Thyroid gland (tissue), 4 donors: Measurements from ENCODE around the gene TTC17. TPM values are rescaled to one million over a fixed set of nuclear protein-coding genes. Genes with fewer than 3 reads are reported as not detected.
A peak's percentile ranks its signal among the peaks of the same experiment; 100 is the strongest.
"Not testable (repeated sequence)": the region's sequence is repeated elsewhere in the genome, so short reads cannot be mapped to it uniquely, and the experiment has no call there.

Experiments
- DNase-seq, 2 donors: peaks; one replicate each; pipeline ENCODE4 v3.0.0-alpha.2; 2019
- H3K27ac ChIP-seq, 3 donors: fragments of 200-600 bp; sonication (generic); 1 replicate in 2 of 3; 2 replicates in 1 of 3; pipeline ENCODE4 v1.5.1; 2016 to 2019; ENCODE audit warnings: mild to moderate bottlenecking in 1 of 3, moderate library complexity in 1 of 3
- H3K27me3 ChIP-seq: fragments of 200-600 bp; sonication (generic); one replicate; pipeline ENCODE4 v1.5.1; 2019
- H3K36me3 ChIP-seq, 2 donors: fragments of 200-600 bp; sonication (generic); one replicate each; pipeline ENCODE4 v1.5.1; 2016 to 2019
- H3K4me1 ChIP-seq, 2 donors: fragments of 200-600 bp; sonication (generic); one replicate each; pipeline ENCODE4 v1.5.1; 2017 to 2019
- H3K4me3 ChIP-seq, 3 donors: fragments of 200-600 bp; sonication (generic); replicated peaks in 1 of 3; 1 replicate in 2 of 3; 2 replicates in 1 of 3; pipeline ENCODE4 v1.5.1; 2016; ENCODE audit warnings: mild to moderate bottlenecking in 1 of 3
- H3K9me3 ChIP-seq: fragments of 200-600 bp; sonication (generic); one replicate; pipeline ENCODE4 v1.5.1; 2017
- CTCF ChIP-seq, 6 experiments: fragments of 200-600 bp in 3 of 6; fragments of 450-650 bp in 3 of 6; sonication (generic) in 3 of 6; IDR thresholded peaks; one replicate each; pipeline ENCODE4 v1.5.1; 2016 to 2019; ENCODE audit warnings: antibody characterized with exemption in 6 of 6, mild to moderate bottlenecking in 2 of 6, inconsistent platforms in 1 of 6, moderate library complexity in 1 of 6
- POLR2A ChIP-seq, 2 donors: fragments of 450-650 bp; IDR thresholded peaks; one replicate each; pipeline ENCODE4 v1.6.1; 2017; ENCODE audit warnings: antibody characterized with exemption in 2 of 2, mild to moderate bottlenecking in 2 of 2, moderate library complexity in 1 of 2
- WGBS, 2 donors: methylation state at CpG; one replicate each; pipeline ENCODE4 v1.1.5; 2017; 5-methylcytosine and 5-hydroxymethylcytosine counted together
- intact Hi-C: fragments of 100-400 bp; cut with DNase I; formaldehyde crosslinking; loops from one replicate; pipeline ENCODE4 v1.15.1; 2023
- total RNA-seq, 4 donors: library from RNA; depleted of rRNA; stranded (reverse); fragments of >200 nt; gene quantifications; one replicate each; pipeline ENCODE4 v1.2.3, GENCODE V29; 2016

Gene TTC17
- total RNA-seq, 4 donors from 2014 or later = 143 to 258 (median 192) TPM

- Histone ChIP-seq H3K27ac (peak overlapping the region; percentile 38 to 69 (median 58)), H3K36me3 (peaks cover 17 to 28% of the 10 kb centered on the region in 2 donors), H3K4me3 (no peak overlapping the region), H3K4me1 (peaks cover 4 to 19% of the 10 kb centered on the region in 2 donors), H3K27me3 (no peaks in the 10 kb centered on the region), H3K9me3 (no peaks in the 10 kb centered on the region)
- peak; percentile 21 to 31 for DNase-seq
- 47 to 53% methylated on average over 3 of the region's 3 CpGs for WGBS, 2 donors
- intact Hi-C loops = no loop called here
- TF ChIP-seq CTCF (IDR thresholded peaks at IDR 0.05) = no peak
Observed at GRCh38 chr11:43396617-43397016, 37.9 kb downstream of the TTC17 start.

GRCh38 chr11:43397251-43397650 lies 38.5 kb downstream of the TTC17 start:
- Histone ChIP-seq H3K27me3 (no peaks in the 10 kb centered on the region), H3K4me3 (no peak overlapping the region), H3K27ac (peak overlapping the region in 2 of 3 donors; percentile 58 to 69), H3K36me3 (peaks cover 22 to 29% of the 10 kb centered on the region in 2 donors), H3K4me1 (peaks cover 4 to 19% of the 10 kb centered on the region in 2 donors), H3K9me3 (no peaks in the 10 kb centered on the region)
- WGBS, 2 donors = 69 to 80% methylated on average over 3 of the region's 3 CpGs
- TF ChIP-seq CTCF (IDR thresholded peaks at IDR 0.05) (no peak), POLR2A (IDR thresholded peaks at IDR 0.05) (no peak)
- intact Hi-C loops = no loop called here
- no peak for DNase-seq

GRCh38 chr11:43399983-43400630 lies 41.4 kb downstream of the TTC17 start:
- no peak for DNase-seq
- Histone ChIP-seq H3K36me3 (peaks cover 16 to 39% of the 10 kb centered on the region in 2 donors), H3K27me3 (no peaks in the 10 kb centered on the region), H3K27ac (no peak overlapping the region), H3K4me3 (no peak overlapping the region), H3K9me3 (no peaks in the 10 kb centered on the region), H3K4me1 (peaks cover 4 to 19% of the 10 kb centered on the region in 2 donors)
- WGBS, 2 donors = 97 to 98% methylated on average over 2 of the region's 2 CpGs
- no peak for TF ChIP-seq POLR2A (IDR thresholded peaks at IDR 0.05)
- TF ChIP-seq CTCF (IDR thresholded peaks at IDR 0.05) = no peak
- intact Hi-C loops = no loop called here

GRCh38 chr11:43401252-43401651 lies 42.5 kb downstream of the TTC17 start:
- H3K36me3 ChIP-seq = peaks cover 20 to 48% of the 10 kb centered on the region in 2 donors

GRCh38 chr11:43401811-43402210 lies 43.1 kb downstream of the TTC17 start:
- H3K27me3 ChIP-seq, intact Hi-C loops, H3K4me1 ChIP-seq, H3K9me3 ChIP-seq, H3K27ac ChIP-seq, DNase-seq, H3K4me3 ChIP-seq: not testable (repeated sequence)
- 96 to 97% methylated on average over 4 of the region's 4 CpGs for WGBS, 2 donors
- H3K36me3 ChIP-seq = peaks cover 22 to 51% of the 10 kb centered on the region in 2 donors

More at GRCh38 chr11:43401252-43401651, 42.5 kb downstream of the TTC17 start:
- no peak overlapping the region for H3K4me3 ChIP-seq
- H3K9me3 ChIP-seq = no peaks in the 10 kb centered on the region
- no peak for DNase-seq
- intact Hi-C loops = no loop called here
- TF ChIP-seq POLR2A (IDR thresholded peaks at IDR 0.05) = no peak
- peaks cover 3 to 12% of the 10 kb centered on the region in 2 donors for H3K4me1 ChIP-seq
- H3K27ac ChIP-seq = no peak overlapping the region
- no peaks in the 10 kb centered on the region for H3K27me3 ChIP-seq
- whole genome bisulfite sequencing, 2 donors = 96 to 97% methylated on average over 6 of the region's 6 CpGs

GRCh38 chr11:43403357-43404231 lies 44.9 kb downstream of the TTC17 start:
- WGBS, 2 donors = 95% methylated on average over 8 of the region's 8 CpGs
- H3K27me3 ChIP-seq = no peaks in the 10 kb centered on the region
- H3K4me3 ChIP-seq = no peak overlapping the region
- no peak for TF ChIP-seq POLR2A (IDR thresholded peaks at IDR 0.05)
- TF ChIP-seq CTCF (IDR thresholded peaks at IDR 0.05) = no peak
- no peak overlapping the region for H3K27ac ChIP-seq
- H3K36me3 ChIP-seq = peaks cover 26 to 57% of the 10 kb centered on the region in 2 donors
- H3K4me1 ChIP-seq = no peaks in the 10 kb centered on the region
- H3K9me3 ChIP-seq = no peaks in the 10 kb centered on the region
- intact Hi-C loops = no loop called here
- DNase-seq = no peak
